ENCODE data around the gene SLC30A2.

Gene SLC30A2

DNA sequence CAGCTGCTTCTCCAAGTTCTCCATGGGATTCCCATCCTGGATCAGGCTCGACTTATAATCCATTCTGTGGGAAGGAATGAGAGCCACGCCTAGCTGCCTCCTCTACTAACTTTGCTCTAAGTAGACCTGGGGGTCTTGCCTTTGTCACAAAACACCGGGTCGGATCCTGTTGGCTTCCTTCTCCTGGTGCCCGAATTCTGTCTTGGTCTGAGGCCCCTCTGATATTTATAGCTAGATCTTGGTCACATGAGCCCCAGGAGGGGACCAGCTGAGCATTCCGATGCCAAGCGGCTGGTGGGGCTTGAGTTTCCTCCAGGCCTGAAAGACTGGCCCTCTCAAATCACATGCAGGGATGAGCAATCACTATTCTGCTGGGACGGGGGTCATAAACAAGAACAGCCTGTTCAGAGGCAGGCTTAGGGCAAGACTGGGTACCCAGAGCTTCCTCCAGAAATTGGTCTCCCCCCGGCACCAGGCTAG, 21.6 kb upstream of the SLC30A2 start, which contains the start of gene TRIM63:
Gene TRIM63, minus strand, starts transcription at position 199 of the 480 bp plus-strand sequence. Its CDS starts 136 bp downstream, at position 63.
- DNase-seq = no peak

DNA sequence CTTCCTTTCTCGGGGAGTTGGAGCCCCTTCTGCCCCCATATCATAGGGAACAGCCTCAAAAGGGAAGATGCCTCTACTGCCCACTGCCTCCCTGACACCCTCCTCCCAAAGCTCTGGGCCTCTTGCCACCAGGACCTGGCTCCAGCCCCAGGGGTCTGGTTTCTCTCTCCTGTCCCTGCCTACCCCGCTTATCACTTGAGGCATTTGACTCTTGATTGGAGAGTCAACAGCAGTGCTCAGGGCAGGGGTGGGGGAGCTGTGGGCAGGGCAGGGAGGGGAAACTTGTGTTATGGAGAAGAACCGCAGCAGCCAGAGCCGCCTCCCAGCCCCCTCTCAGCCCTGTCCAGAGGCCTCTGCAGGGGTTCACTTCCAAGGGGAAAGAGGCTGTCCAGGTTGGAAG, 20.9 kb upstream of the SLC30A2 start:
- DNase-seq = no peak

DNA sequence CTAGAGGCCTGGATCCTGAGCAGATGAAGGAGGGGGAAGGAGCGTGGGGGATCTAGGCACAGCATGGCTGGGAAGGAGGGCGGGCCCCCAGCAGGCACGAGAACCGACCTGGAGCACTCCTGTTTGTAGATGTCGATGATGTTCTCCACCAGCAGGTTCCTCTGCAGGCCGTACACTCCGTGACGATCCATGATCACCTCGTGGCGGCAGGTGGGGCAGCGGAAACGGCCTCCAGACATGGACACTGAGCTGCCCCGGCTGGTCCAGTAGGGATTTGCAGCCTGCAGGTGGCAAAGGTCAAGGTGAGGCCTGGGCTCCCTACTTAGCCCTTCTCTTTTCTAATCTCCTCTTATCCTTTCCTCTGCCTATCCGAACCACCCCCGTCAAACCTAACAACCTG, 20.2 kb upstream of the SLC30A2 start:
- DNase-seq = no peak

DNA sequence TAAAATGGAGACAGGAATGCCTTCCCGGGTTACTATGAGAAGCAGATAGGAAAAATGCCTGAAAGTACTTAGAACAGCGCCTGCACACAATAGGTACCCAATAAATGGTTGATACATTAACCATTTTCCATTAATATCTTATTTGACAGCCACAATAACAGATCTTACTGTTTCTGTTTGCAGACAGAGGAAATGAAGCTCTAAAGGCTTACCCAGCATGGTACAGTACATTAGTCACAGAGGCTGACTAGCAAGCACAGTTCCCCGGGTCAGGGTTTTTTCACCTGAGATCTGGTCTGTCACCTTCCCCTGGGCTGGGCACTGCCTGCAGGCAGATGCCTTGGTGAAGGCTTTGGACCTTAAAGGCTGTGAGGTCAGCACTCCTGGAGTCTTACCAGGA, 18.6 kb upstream of the SLC30A2 start:
- no peak for DNase-seq

DNA sequence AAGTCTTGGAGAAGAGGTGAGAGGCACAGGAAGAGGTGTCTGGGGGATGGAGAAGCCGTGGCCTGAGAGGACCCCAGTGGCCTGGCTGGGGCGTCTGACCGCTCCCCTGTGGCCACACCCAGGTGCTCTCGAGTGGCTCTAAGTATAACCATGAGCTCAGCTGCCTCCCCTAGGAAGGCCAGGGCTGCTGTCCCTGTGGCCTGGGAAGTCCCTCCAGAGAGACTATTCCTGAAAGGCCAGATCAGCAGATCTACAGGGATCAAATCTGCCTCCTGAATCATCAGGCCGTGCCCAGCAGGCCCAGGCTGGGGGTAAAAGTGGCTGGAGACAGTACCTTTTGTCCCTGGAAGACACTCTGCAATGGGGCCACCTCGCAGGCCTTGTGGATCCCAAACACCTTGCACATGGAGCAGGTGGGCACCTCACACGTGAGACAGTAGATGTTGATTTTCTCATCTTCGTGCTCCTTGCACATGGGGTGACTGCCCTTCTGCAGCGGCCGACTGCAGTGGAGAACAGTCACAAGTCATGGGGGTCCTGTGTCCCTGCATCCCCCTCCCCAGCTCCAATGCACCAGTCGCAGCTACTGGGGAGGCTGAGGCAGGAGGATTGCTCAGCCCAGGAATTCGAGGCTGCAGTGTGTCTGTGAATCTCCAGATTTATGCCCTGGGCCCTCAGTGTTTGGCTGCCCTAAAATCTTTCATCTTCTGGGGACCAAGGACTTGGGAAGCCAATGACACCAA, 15.1 kb upstream of the SLC30A2 start:
- DNase-seq = no peak

DNA sequence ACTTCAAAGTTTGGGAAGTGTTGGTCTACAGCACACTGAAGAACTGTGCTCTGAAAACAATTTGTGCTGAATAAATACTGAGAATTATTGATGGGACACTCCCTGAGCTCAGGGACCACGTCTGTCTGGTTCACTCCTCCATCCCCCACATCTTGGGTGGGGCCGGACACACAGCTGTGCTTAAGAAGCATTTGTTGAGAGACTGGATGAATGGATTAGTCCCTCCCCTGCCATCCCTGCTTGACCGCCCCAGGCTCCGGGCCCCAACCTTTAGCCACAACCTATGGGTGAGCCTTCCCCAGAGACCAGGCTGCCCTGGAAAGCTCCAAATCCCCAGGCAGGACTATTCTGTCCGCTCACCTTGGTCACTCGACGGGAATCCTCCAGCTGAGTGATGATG, 14.0 kb upstream of the SLC30A2 start:
- no peak for DNase-seq

DNA sequence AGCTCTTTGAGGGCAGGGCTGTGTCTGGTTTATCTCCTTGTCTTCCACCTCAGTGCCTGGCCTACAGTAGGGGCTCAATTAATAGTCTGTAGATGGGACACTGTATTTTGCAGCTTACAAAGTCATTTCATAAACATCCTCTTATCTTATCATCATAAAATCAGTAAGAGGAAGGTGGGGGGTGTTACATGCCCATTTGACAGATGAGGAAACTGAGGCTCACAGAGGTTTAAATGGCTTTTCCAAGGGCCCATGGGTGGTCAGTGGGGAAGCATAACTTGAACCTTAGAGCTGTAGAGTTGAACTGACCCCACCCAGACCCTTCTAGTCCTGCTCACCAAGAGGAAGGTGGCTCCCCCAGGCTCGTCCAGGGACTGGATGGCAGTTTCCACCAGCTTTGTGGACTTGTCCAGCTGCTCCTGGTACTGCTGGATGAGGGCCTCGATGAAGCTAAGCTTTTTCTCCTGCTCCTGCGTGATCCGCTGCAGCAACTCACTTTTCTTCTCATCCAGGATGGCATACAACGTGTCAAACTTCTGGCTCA, 12.2 kb upstream of the SLC30A2 start:
- DNase-seq = no peak

DNA sequence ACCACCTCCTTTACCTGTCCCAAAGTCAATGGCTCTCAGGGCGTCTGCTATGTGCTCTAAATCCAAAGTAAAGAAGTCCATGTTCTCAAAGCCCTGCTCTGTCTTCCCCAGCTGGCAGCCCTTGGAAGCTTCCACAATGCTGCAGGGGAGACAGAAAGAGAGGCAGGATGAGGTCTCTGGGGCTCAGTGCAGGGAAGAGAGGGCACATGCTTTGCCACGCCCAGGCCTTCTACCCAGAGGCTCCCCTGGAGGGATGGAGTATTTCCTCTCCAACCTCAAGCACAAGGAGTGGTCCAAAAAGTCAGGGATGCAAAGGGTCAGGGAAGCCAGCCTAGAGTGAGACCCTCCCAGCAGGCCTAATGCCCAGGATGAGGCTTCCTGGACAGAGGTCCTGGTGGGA, 11.3 kb upstream of the SLC30A2 start:
- no peak for DNase-seq

DNA sequence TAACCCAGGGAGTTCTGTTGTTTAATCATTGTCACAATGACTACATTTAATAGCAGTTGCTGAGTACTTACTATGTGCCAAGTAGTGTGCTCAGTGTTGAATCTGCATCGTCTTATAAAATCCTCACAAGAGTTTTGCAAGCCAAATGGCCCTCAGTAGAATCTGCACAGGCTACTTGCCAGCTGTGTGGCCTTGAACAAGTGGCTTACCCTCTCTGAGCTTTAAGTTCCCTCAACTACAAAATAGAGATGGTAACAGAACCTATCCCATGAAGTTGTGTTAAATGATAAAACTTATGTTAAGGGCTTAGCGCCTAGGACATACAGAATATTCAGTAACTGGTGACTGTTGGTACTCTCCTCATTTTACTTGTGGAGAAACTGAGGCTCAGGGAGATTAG, 9.1 kb upstream of the SLC30A2 start:
- no peak for DNase-seq

DNA sequence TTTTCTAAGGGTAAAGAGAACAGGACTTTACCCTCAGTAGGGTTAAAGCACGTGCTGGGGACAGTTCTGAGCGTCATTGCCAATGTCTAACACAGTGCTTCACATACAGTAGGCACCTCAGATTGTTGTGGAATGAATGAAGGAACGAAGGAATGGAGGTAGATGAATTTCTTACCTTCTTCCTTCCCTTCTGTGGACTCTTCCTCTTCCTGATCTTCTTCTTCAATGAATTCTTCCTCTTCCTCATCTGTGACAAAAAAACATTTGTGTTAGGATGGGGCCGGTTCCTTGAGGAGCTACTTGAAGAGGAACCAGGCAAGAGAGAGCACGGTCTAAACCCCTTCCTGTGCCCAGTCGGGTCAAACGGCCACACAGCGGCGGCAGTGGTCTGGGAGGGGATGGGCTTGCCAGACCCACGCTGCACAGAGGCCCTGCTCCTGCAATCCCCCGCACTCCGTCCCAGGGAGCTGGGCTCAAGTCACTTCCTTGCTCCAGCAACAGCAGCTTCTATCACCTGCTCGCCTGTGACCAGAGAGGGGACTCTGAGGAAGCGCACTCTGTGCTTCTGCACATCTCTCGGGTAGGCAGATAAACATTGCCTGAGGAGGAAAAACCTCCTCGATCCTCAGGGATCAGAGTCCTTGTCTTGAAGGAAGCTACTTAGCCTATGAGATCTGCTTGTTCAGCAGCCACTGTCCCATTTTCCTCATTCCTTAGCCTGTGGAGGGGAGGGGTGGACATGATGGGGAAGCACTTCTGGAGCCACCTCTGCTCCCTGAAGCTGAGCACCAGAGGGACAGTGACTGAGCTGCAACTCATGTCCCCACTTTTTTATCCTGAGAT, 8.0 kb upstream of the SLC30A2 start:
- no peak for DNase-seq

DNA sequence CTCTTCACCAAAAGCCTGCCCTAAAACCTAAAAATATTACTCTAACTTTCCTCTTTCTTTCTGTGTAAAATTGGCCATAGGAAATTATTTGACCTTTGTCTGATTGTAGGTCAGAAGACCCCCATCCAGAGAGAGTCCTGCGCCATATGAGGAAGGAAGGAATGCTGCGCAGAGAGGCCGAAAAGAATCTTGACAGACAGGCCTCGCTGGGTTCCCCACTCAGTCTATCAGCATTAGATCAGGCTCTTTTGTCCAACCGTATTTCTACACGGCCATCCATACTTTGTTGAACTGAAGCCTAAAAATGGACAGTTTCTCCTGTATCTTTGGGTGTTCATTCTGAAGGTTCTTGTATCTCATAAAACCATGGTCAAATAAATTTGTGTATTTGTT, 4.3 kb upstream of the SLC30A2 start:
- no peak for DNase-seq

DNA sequence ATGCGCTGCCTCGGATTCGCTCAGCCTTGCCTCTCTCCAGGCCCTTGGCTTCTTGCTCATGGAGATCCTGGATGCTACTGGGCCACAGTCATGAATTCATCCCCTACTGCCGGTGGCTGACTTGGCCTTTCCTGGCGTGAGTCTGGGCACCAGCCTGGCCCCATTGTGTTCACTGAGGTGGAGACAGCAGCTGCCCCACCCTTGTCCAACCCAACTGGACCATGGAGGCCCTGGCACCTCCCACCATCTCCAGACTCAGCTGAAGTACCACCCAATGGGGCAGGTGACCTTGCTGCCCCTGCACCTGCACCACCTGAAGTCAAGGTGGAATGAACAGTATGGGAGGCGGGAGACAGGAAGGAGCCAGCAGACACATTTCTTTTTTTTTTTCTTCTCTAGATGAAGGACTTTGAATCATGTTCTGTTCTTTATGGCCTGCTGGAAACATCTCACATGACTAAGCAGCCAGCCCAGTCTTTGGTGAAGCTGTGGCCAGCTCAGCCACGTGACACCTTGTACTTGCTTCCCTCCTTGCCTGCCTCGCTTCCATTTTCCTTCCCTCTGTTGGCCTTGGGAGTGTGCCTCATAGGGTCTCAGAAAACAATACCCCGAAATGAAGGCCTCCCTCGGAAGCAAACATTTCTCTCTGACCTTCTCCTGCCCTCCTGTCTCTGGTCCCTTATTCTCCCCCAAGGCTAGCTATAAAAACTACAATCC, 3.8 kb upstream of the SLC30A2 start:
- DNase-seq = no peak

DNA sequence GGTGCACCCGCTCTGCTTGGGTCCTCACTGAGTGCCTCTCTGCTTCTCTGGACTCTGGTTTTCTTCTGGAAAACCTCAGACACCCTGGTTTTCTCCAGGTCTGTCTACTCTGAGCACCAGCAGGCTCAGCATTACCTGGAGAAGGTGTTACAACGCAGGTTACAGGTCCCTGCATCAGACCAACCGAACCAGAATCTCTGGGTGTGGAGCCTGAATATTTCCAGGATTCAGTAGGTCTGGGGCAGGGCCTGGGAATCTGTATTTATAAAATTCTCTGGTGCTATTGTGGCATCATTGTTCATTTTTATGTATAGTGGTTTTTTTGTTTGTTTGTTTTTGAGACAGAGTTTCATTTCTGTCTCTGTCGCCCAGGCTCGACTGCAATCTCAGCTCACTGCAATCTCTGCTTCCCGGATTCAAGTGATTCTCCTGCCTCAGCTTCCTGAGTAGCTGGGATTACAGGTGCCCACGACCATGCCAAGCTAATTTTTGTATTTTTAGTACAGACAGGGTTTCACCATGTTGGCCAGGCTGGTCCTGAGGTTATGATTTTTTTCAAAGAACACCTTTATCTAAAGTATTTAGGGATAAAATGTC, 1.5 kb upstream of the SLC30A2 start:
- no peak for DNase-seq

DNA sequence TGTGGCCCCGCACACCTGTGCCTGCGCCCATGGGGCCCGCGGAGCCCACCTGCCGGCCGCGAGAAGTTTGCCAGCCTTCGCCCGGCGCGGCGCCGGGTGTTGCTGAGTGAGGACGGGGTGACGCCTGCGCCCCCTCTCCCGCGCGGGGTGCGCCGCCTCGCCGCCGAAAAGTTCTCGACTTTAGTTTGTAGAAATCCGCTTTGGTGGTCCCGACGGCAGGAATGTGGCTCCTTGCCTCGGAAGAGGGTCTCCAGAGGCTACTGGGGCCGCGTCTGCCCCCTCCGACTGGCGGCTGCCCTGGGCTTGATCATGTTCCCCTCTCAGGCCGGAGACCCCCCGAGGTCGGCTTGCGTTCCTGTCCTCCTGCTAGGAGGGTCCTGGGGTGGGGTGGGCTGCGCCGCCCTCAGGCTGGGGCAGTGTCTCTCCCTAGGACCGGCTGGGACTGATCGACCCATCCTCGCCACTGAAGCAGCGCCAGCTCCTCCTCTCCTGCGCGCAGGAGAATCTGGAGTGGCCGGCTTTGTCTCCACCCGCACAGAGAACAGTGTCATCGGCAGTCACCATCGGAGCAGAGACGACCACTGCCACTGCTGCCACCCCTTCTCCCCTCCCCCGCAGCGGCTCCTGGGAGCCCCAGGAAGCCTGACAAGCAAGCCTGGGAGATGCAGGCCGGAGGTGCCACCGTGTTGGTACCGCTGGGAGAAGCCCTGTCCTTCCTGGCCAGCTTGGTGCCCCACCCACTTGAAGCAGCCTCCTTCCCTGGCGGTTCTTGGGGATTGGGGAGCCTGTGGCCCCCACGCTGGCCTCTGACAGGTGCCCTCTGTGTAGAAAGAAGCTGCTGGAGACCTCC, 553 bp upstream of the SLC30A2 start:
- no peak for DNase-seq

DNA sequence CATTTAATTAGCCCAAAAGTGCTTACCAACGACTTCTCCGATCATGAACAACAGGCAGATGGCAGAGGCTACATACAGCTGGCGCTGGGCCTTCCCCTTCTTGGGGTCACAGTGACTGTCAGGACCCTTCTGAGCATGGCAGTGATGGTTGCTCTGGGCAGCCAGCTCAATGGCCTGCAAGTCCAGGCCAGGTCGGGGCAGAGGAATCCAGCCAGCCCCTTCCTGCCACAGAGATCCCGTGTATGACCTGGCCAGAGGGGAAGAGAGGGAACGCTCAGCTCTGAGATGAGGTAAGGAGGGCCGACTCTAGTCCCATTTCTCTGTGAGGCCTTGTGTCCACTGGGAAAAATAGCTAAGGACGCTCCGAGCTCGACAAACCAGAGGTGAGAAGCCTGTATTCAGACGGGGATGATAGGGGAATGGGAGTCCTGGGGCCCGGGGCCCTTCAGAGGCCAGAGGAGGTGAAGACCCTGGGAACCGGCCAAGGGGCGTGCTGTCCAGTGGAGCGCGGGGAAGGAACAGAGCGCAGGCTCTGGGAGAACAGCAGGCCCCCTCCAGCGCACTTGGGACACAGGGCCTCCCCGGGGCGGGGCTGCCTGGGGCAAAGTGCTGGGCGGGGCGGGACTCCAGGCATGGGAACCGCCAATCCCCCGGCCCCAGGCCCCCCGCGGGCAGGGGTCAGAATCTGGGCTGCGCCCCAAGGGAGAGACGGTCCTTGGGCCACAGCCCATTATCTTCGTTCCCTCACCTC, 772 bp downstream of the SLC30A2 start:
- DNase-seq = no peak

DNA sequence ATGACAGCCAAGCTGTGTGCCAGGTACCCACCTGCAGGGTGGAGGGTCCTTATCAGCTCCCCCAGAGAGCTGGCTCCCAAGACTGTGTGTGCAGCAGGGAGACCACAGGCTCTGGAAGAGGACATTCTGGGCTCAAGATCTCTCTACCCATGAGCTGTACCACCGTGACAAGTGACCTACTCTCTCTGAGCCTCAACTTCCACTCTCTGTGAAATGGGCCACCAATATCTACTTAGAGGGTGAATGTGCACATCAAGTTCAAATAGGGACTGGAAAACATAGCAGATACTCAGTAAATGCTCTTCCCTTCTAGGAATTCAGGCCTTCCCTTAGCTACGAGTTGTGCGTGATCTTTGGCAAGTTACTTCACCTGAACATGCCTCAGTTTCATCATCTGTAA, 1.5 kb downstream of the SLC30A2 start:
- no peak for DNase-seq

DNA sequence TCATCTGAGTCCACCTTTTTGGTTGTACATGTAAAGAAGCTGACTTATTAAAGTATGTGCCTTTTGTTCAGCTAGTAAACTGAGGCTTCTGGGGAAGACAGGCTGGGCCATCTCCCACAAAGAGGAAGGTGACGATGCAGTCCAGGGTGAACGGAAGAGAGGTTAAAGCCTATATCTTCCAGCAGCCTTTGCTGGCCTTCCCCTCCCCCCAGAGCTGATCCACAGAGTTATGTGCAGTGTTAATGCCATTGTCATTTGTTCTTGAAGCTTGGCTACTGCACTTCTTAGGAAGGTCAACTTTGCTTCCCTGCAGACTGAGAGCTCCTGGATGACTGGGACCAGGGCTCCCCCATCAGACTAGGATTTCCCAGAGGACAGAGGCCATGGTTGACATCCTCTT, 2.2 kb downstream of the SLC30A2 start:
- DNase-seq = no peak

DNA sequence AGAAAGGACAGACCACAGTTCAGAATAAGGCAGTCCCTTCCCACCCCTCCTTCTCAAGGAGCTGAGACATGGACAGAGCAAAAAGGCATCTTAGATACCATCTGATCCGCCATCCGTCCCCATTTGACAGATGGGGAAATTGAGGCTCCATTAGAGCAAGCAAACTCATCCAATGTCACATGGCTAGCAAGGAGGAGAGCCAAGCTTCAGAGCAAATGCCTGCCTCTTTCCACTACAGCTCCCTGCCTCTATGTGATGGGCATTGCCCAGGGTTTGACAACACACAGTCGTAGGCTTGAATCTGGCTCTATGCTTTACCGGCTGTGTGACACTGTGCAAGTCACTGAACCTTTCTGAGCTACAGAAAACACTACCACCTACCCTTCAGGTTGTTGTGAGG, 3.9 kb downstream of the SLC30A2 start:
- no peak for DNase-seq

DNA sequence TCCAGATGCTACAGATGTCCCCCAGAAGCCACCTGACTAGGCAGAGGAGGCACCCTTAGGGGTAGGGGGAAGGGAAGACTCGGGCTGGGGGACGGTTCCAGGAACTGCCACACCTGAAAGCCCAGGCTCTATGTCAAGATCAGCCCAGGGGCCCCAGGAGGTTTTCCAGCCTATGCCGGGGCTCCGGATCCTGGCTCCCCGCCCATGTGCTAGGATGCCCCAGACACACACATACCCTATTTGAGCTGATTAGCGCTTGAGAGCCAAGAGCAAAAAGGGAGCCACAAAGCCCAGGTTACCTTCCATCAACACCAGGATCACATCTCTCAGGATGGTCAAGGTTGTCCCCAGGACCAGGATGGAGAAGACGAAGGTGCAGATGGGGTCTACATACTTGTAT, 4.5 kb downstream of the SLC30A2 start:
- no peak for DNase-seq

DNA sequence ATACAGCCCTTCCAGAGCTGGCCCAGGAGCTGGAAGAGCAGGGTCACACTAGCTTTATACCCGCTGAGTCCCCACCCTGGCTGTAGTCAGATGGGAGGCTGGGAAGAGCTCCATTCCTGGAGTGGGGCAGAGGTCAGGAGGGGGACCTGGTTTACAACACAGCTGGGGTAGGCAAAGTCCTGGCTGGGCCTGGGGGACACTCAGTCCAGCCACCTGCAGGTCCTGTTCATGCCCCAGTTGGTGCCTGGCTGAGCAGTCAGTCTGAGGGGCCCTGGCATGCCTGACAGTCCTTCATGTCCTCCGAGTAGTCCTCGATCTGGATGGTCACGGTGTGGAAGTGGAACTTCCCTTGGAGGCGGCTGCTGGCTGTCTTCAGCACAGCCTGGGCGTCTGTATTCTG, 7.0 kb downstream of the SLC30A2 start:
- no peak for DNase-seq

DNA sequence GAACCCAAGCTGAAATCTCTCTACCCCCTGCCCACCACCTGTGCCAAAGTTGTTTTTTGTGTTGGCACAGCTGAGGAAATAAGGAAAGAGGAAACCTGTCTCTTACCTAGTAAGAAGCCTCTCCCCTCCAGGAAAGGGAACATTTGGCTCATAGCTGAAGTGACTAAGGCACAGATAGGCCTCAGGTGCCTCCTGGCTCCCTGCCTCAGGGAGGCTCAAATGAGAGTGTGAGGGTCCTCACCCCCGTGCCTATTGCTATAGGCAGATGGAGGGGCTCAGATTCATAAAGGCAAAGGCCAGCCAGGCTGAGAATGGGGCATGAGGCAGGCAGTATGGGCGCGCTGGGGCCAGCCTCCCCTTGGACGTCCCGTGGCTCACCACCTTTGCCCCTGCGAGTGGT, 7.4 kb downstream of the SLC30A2 start:
- DNase-seq = no peak

All from T1000 (cell line).